Glomerular visceral epithelial cell (primary cell): ENCODE results near the gene HDAC7.
A peak's percentile ranks its signal among the peaks of the same experiment; 100 is the strongest.

Source experiments
- DNase-seq: peaks from one replicate; pipeline ENCODE4 v3.0.0-alpha.2; 2016; ENCODE audit errors: extremely low spot score

The HDAC7 gene

GRCh38 chr12:47747596-47748506, 71.9 kb downstream of the HDAC7 start:
- DNase-seq = no peak

GRCh38 chr12:47747126-47747525, 72.6 kb downstream of the HDAC7 start:
- no peak for DNase-seq

GRCh38 chr12:47746523-47746922, 73.2 kb downstream of the HDAC7 start:
- no peak for DNase-seq

- DNase-seq = no peak
Measured at GRCh38 chr12:47746073-47746472, 73.6 kb downstream of the HDAC7 start.

- DNase-seq = no peak
Measured at GRCh38 chr12:47745485-47746041, 74.1 kb downstream of the HDAC7 start.

- DNase-seq = no peak
Measured at GRCh38 chr12:47744778-47745436, 74.8 kb downstream of the HDAC7 start.

- no peak for DNase-seq
Measured at GRCh38 chr12:47744005-47744651, 75.6 kb downstream of the HDAC7 start.

GRCh38 chr12:47743311-47743860, 76.3 kb downstream of the HDAC7 start:
- no peak for DNase-seq

GRCh38 chr12:47742253-47742825, 77.4 kb downstream of the HDAC7 start:
- peak; percentile 53 for DNase-seq

GRCh38 chr12:47741340-47741703, 78.4 kb downstream of the HDAC7 start:
- peak; percentile 94 for DNase-seq

- no peak for DNase-seq
Measured at GRCh38 chr12:47740606-47741339, 78.9 kb downstream of the HDAC7 start.

- no peak for DNase-seq
Measured at GRCh38 chr12:47739979-47740378, 79.7 kb downstream of the HDAC7 start.

- DNase-seq = no peak
Measured at GRCh38 chr12:47739297-47739696, 80.4 kb downstream of the HDAC7 start.

GRCh38 chr12:47737936-47738594, 81.6 kb downstream of the HDAC7 start:
- DNase-seq = no peak

- DNase-seq = peak; percentile 61
Measured at GRCh38 chr12:47736877-47737676, 82.6 kb downstream of the HDAC7 start.

GRCh38 chr12:47736216-47736615, 83.5 kb downstream of the HDAC7 start:
- no peak for DNase-seq

- DNase-seq = no peak
Measured at GRCh38 chr12:47735649-47736048, 84.1 kb downstream of the HDAC7 start.

GRCh38 chr12:47734725-47735480, 84.8 kb downstream of the HDAC7 start:
- DNase-seq = no peak

- DNase-seq = no peak
Measured at GRCh38 chr12:47733142-47733541, 86.6 kb downstream of the HDAC7 start.
